NB4 (cell line): Measurements from ENCODE around the gene FAM217B.

Experiments used
- DNase-seq: peaks from one replicate; pipeline ENCODE4 v3.0.0; 2010; ENCODE audit warnings: low read depth
- H3K4me3 ChIP-seq: one replicate; pipeline ENCODE4 v1.5.1; 2011; ENCODE audit warnings: mild to moderate bottlenecking, low read depth, low read length, moderate library complexity
- CTCF ChIP-seq: IDR thresholded peaks from one replicate; pipeline ENCODE4 v1.5.1; 2012; ENCODE audit warnings: low read depth, low read length
- MAX ChIP-seq: IDR thresholded peaks from 2 replicates; pipeline ENCODE4 v1.6.1; 2011; ENCODE audit warnings: low read depth, low read length
- MYC ChIP-seq: IDR thresholded peaks from 2 replicates; pipeline ENCODE4 v1.6.1; 2011; ENCODE audit warnings: low read depth, low read length
- POLR2A ChIP-seq: IDR thresholded peaks from 2 replicates; pipeline ENCODE4 v1.6.1; 2011; ENCODE audit warnings: mild to moderate bottlenecking; ENCODE audit not compliant: insufficient read length; ENCODE audit errors: extremely low read depth

The FAM217B gene

GRCh38 chr20:59908855-59909254 is 31.3 kb upstream of the FAM217B start:
- no peak for DNase-seq
- TF ChIP-seq MYC: no peak
- TF ChIP-seq CTCF: no peak
- no peak for TF ChIP-seq MAX
- no peak for TF ChIP-seq POLR2A
- H3K4me3 ChIP-seq: no peak overlapping the region

- TF ChIP-seq CTCF (no peak), MYC (no peak), POLR2A (no peak), MAX (no peak)
- no peak for DNase-seq
- no peak overlapping the region for H3K4me3 ChIP-seq
These were observed 29.1 kb upstream of the FAM217B start for GRCh38 chr20:59911041-59911440.

GRCh38 chr20:59912609-59913008 is 27.6 kb upstream of the FAM217B start:
- TF ChIP-seq POLR2A: no peak
- TF ChIP-seq MAX: no peak
- TF ChIP-seq MYC: no peak
- TF ChIP-seq CTCF: no peak
- peak; percentile 45 for DNase-seq
- no peak overlapping the region for H3K4me3 ChIP-seq

- no peak for TF ChIP-seq MAX
- TF ChIP-seq MYC: no peak
- no peak for TF ChIP-seq POLR2A
- no peak for TF ChIP-seq CTCF
- H3K4me3 ChIP-seq: no peak overlapping the region
- no peak for DNase-seq
These were observed 19.2 kb upstream of the FAM217B start for GRCh38 chr20:59920944-59921343.

GRCh38 chr20:59923514-59923913 is 16.7 kb upstream of the FAM217B start:
- no peak for DNase-seq
- no peak overlapping the region for H3K4me3 ChIP-seq
- TF ChIP-seq MAX (no peak), POLR2A (no peak), CTCF (no peak), MYC (no peak)

- TF ChIP-seq MYC (no peak), MAX (no peak), POLR2A (no peak), CTCF (no peak)
- no peak overlapping the region for H3K4me3 ChIP-seq
- DNase-seq: no peak
These were observed 14.8 kb upstream of the FAM217B start for GRCh38 chr20:59925359-59925758.
